GM12878 (cell line): ENCODE results near the gene PPIF.

Source experiments
- BHLHE40 ChIP-seq, 2 experiments: fragments of 450-650 bp in 1 of 2; IDR thresholded peaks; 2 replicates each; pipeline ENCODE4 v1.6.1; 2011 to 2017; ENCODE audit warnings: low read depth in 2 of 2, borderline replicate concordance in 1 of 2, improper control_type of control experiment in 1 of 2, low read length in 1 of 2, mild to moderate bottlenecking in 1 of 2
- CHD2 ChIP-seq: IDR thresholded peaks from 2 replicates; pipeline ENCODE4 v1.6.1; 2011; ENCODE audit warnings: low read depth, low read length, improper control_type of control experiment, borderline replicate concordance
- EP300 ChIP-seq, 2 experiments: fragments of 150-350 bp in 1 of 2; IDR thresholded peaks; 2 replicates each; pipeline ENCODE4 v1.6.1; 2011 to 2012; ENCODE audit warnings: low read depth in 2 of 2, low read length in 2 of 2, borderline replicate concordance in 1 of 2, improper control_type of control experiment in 1 of 2, inconsistent platforms in 1 of 2; ENCODE audit not compliant: control insufficient read depth in 1 of 2
- MYC ChIP-seq: IDR thresholded peaks from 2 replicates; pipeline ENCODE4 v1.6.1; 2011; ENCODE audit warnings: mild to moderate bottlenecking, low read length, moderate library complexity, inconsistent platforms; ENCODE audit not compliant: insufficient read depth, insufficient replicate concordance, insufficient read length, severe bottlenecking
- POLR2AphosphoS5 ChIP-seq: IDR thresholded peaks from 2 replicates; pipeline ENCODE4 v1.6.1; 2011; ENCODE audit warnings: mild to moderate bottlenecking, low read length, inconsistent platforms
- RAD21 ChIP-seq: IDR thresholded peaks from 2 replicates; pipeline ENCODE4 v1.6.1; 2011; ENCODE audit warnings: mild to moderate bottlenecking, low read depth, low read length, moderate library complexity; ENCODE audit not compliant: insufficient read depth
- SIN3A ChIP-seq: IDR thresholded peaks from 2 replicates; pipeline ENCODE4 v1.6.1; 2012; ENCODE audit warnings: low read depth, low read length, improper control_type of control experiment
- STAT1 ChIP-seq: fragments of 450-650 bp; conservative IDR thresholded peaks from 2 replicates; pipeline ENCODE4 v1.6.1; 2014; ENCODE audit warnings: antibody characterized with exemption, mild to moderate bottlenecking
- SUPT20H ChIP-seq: IDR thresholded peaks from 2 replicates; pipeline ENCODE4 v1.6.1; 2011; ENCODE audit warnings: low read depth, mild to moderate bottlenecking, low read length, moderate library complexity, borderline replicate concordance; ENCODE audit not compliant: control insufficient read depth
- TARDBP ChIP-seq: IDR thresholded peaks from 2 replicates; pipeline ENCODE4 v1.6.1; 2016; ENCODE audit warnings: borderline replicate concordance
- YY1 ChIP-seq: IDR thresholded peaks from 2 replicates; pipeline ENCODE4 v1.6.1; 2011; ENCODE audit warnings: low read depth, mild to moderate bottlenecking, low read length
- ZNF274 ChIP-seq: IDR thresholded peaks from one replicate; pipeline ENCODE4 v1.8.0; 2011; ENCODE audit not compliant: insufficient read length, insufficient read depth

DNA sequence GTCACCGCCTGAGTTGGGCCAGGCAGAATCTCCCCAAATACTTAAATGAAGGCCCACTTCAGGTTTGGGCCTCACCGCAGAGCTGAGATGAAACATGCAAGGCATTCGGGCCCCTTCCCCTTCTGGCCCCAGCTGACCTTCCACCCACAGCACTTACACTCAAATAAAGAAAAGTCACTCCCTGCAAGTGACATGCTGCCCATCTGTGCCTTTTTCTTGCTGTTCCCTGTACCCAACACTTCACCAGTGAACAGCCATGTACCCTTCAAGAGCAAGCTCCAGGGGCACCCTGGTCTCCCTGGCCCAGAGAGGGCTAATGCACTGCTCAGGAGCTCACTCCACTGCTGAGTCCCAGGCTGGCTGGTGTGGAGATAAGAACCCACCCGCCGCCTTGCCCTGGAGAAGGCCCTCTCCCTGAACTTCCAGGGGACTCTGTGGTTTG lies 57.4 kb downstream of the PPIF start:
- TF ChIP-seq SIN3A = no peak
- no peak for TF ChIP-seq SUPT20H
- no peak for TF ChIP-seq BHLHE40 (IDR thresholded peaks at IDR 0.05; ENCODE audit: borderline replicate concordance in 1 of 2, low read depth in 2 of 2, low read length in 1 of 2)
- no peak for TF ChIP-seq EP300 (IDR thresholded peaks at IDR 0.05; ENCODE audit: borderline replicate concordance in 1 of 2, control insufficient read depth in 1 of 2, low read depth in 2 of 2, low read length in 2 of 2)
- no peak for TF ChIP-seq ZNF274
- TF ChIP-seq TARDBP = no peak
- TF ChIP-seq POLR2AphosphoS5 = no peak
- no peak for TF ChIP-seq RAD21
- no peak for TF ChIP-seq YY1
- no peak for TF ChIP-seq MYC
- TF ChIP-seq STAT1 = no peak
- no peak for TF ChIP-seq CHD2
